NOMO-1 treated with DMSO at 0.1 percent for 48 hours (cell line): ENCODE results near the gene XRCC2.
"Not testable (repeated sequence)": the region's sequence is repeated elsewhere in the genome, so short reads cannot be mapped to it uniquely, and the experiment has no call there.

Source experiments
- DNase-seq: peaks from one replicate; lab custom pipeline; 2025; ENCODE audit not compliant: unreplicated experiment; lab: John Stamatoyannopoulos, UW

XRCC2 gene

DNA sequence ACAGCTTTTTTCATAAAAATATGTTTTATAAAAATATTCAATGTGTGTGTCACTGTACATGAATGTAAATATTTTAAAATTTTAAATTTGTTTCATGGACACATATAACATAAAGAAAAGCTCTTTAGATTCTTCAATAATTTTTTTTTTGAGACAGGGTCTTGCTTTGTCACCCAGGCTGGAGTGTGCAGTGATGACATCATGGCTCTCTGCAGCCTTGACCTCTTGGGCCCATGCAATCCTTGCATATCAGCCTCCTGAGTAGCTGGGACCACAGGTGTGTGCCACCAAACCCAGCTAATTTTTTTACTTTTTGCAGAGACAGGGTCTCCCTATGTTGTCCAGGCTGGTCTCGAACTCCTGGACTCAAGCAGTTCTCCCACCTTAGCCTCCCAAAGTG, 9.9 kb downstream of the XRCC2 start:
- no peak for DNase-seq

GRCh38 chr7:152664636-152665035, 11.3 kb downstream of the XRCC2 start:
- no peak for DNase-seq

DNA sequence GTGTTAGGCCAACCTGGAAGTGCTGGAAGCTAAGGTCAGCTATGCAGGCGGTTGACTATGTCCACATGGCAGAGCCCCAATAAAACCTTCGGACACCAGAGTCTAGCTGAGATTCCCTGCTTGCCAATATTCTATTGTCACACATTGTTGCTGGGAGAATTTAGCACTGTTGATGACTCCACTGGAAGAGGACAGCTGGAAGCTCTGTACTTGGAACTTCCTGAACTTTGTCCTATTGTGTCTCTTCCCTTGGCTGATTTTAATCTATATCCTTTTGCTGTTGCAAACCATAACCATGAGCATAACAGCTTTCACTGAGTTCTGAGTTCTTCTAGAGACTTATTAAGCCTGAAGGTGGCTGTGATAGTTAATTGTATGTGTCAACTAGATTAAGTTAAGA, 12.0 kb downstream of the XRCC2 start:
- DNase-seq: no peak

DNA sequence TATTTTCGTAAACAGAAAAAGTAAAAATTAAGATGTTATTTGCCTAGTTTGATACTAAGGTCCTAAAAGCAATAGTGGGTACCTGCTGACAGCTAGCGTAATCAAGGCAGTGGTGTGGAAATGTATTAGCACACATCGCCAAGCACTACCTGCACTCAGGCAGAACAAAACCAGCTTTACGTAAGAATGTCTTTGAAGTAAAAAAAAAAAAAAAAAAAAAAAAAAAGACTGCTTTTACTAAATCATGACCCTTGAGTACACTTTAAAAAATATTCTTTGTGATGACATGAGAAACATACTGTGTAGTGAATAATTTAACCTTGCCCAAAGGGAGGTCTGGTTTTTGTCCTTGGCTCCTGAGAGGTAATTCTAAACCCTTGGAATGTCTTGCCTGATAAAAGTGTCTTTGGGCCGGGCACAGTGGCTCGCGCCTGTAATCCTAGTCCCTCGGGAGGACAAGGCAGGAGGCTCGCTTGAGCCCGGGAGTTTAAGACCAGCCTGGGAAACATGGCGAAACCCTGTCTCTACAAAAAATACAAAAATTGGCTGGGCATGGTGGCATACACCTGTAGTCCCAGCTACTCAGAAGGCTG, 12.7 kb downstream of the XRCC2 start:
- no peak for DNase-seq

DNA sequence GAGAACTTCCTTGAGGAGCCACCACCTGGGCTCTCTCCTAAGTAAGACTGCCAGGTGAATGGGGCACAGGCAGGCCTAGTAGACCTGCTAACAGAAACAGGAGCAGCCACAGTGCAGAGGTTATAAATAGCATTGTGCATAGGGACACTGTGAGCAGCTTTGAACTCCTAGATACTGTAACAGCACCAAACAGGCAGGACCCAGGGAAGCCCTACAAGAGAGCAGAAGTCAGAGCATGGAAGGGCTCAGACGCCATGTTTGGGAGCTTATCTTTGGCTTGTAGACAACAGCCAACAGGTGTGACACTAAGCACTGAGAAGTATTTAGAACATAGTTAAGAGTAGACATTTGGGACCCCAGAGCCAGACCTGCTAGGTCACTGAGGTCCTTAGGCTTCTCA, 14.5 kb downstream of the XRCC2 start:
- DNase-seq: no peak

- no peak for DNase-seq
Measured at GRCh38 chr7:152660021-152660420, 15.9 kb downstream of the XRCC2 start.

DNA sequence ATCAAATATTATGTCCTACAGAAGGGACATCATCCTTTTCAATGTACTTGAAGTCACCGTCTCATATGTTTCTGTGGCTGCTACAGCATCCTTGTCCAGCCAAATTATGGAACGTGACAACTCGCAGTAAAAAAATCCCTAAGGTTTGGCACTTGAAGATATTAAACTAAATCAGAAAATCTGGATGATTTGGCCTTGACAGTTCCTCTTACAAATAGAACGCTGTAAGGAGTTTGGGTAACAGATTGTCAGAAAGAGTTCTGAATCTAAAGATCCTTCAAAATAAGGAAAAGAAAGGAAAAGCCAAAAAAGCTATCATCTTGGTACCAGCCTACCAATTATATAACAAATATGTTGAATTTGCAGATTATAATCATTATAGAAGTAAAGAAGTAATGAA, 21.0 kb downstream of the XRCC2 start:
- DNase-seq: no peak

DNA sequence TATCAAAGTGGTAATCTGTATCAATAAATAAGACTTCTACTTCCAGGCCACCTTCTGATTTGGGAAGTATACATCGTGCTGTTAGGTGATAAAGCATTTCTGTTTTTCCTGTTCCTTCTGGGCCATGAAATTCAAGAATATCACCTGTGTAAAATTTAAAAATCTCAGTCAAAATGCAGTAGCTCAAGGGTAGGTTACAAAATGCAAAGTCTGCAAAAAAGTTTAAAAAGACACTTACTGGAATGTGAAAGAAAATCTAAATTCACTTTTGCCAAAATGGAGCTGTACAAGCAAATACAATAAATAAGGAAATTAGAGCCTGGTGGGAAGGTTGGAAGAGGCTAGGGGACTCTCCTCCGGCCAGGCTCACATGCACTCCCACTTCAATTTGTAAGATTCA, 26.7 kb downstream of the XRCC2 start:
- no peak for DNase-seq

GRCh38 chr7:152647009-152647408, 28.9 kb downstream of the XRCC2 start:
- no peak for DNase-seq

GRCh38 chr7:152646579-152646978, 29.4 kb downstream of the XRCC2 start:
- DNase-seq: not testable (repeated sequence)

DNA sequence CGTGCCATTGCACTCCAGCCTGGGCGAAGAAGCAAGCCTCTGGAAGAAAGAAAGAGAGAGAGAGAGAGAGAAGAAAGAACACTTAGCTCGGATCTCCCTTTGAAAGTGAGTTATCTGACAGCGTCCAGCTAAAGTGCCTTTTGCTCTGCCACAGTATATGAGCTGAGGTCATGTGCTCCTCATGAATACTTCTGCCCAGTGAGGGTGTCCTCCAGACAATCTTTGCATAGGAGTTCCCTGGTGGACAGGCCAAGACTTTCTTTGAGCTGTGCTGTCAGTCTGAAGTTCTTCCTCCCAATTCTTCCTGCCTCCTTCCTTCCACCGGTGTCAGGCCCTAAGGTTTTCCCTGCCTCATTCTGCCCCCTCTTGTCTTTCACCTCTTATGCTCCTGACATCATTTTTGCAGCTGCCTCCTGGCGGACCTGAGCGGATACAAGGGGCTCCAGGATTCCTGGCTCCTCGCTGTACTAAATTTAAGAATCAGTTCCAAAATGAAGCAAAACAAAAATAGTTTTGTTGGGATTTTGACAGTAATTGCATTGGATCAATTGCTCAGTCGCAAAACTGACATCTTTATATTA, 31.9 kb downstream of the XRCC2 start:
- DNase-seq: no peak

GRCh38 chr7:152641384-152641783, 34.6 kb downstream of the XRCC2 start:
- DNase-seq: no peak

DNA sequence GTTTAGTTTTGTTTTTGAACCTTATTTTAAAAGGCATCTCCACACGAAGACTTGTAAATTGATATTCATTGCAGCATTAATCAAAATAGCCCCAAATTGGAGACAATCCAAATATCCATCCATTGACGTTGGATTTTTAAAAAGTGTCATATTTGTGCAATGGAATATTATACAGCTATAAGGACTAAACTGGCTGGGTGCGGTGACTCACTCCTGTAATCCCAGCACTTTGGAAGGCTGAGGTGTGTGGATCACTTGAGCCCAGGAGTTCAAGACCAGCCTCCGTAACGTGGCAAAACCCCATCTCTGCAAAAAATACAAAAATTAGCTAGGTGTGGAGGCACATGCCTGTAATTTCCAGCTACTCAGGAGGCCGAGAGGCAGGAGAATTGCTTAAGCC, 35.1 kb downstream of the XRCC2 start:
- DNase-seq: no peak

- DNase-seq: no peak
Measured at GRCh38 chr7:152637920-152638580, 37.9 kb downstream of the XRCC2 start.

GRCh38 chr7:152637161-152637560, 38.8 kb downstream of the XRCC2 start:
- no peak for DNase-seq

GRCh38 chr7:152636441-152636840, 39.5 kb downstream of the XRCC2 start:
- no peak for DNase-seq

GRCh38 chr7:152633504-152633903, 42.4 kb downstream of the XRCC2 start:
- DNase-seq: peak; percentile 58

DNA sequence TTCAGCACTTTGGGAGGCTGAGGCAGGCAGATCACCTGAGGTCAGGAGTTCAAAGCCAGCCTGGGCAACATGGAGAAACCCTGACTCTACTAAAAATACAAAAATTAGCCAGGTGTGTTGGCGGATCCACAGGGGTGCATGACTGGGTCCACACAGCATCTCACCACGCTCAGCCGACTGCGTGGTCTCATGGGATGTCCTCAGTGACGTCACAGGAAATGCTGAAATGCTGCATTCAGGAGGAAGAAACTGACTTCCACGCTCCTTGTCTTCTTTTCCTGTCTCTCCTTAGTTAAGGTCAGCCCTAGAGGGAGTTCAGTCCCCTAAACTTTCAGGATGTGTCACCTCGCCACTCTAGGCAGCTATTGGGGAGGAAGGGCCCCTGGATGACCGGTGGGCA, 42.9 kb downstream of the XRCC2 start:
- DNase-seq: no peak

DNA sequence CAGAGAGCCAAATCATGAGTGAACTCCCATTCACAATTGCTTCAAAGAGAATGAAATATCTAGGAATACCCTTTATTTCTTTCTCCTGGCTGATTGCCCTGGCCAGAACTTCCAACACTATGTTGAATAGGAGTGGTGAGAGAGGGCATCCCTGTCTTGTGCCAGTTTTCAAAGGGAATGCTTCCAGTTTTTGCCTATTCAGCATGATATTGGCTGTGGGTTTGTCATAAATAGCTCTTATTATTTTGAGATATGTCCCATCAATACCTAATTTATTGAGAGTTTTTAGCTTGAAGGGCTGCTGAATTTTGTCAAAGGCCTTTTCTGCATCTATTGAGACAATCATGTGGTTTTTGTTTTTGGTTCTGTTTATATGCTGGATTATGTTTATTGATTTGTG, 47.2 kb downstream of the XRCC2 start:
- not testable (repeated sequence) for DNase-seq

DNA sequence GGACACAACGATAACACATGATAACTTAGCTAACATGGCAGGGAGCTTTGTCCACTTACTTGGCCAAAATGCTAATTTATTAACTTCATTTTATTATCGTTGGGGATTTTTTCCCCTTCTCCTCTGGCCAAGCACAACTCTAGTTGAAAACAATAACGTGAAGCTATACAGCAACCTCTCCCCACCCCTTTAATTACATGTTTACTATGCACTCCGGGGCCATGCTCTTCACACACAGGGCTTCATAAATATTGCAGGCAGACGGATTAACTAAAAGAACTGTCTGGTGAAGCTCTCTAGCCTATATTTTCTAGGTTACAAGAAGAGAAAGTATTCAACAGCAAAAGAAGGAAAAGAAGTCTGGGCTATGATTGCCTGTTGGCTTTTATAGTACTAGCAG, 51.7 kb downstream of the XRCC2 start:
- DNase-seq: no peak

- DNase-seq: no peak
Measured at GRCh38 chr7:152621426-152621825, 54.5 kb downstream of the XRCC2 start.

DNA sequence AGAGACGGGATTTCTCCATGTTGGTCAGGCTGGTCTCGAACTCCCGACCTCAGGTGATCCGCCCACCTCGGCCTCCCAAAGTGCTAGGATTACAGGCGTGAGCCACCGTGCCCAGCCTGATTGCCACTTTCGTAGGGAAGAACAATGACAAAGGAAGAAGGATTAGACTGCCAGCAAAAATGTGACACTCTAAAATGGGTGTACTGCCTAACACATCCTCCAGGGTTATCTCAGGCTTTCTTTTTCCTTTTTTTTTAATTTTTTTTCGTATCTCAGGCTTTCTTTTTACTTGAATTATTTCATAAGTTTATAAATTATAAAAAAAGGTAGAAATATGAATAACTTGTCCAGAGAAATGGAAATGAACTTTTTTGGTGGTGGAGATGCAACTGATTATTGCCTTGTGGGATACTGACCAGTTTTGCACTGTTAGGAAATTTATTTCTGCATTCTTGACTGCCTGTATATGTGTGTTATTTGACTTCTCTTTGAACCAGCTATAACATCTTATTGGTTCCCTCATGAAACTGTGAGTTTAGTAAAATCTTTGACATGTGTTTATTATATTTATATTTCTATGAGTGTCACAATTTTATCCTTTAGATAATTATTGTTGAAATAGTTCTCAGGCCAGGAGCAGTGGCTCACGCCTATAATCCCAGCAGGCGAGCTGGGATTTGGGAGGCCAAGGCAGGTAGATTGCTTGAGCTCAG, 56.8 kb downstream of the XRCC2 start:
- DNase-seq: no peak
